Posterior cingulate gyrus (tissue), 11 donors: Measurements from ENCODE around the gene DDX1.

Experiments used
- DNase-seq, 10 donors: peaks; one replicate each; pipeline versions ENCODE4 v3.0.0 to v3.0.0-alpha.2; 2020 to 2021; ENCODE audit warnings: mixed read lengths in 3 of 10
- intact Hi-C: fragments of 100-400 bp; cut with DNase I; formaldehyde crosslinking; loops from one replicate; pipeline ENCODE4 v1.15.1; 2023

The DDX1 gene

DNA sequence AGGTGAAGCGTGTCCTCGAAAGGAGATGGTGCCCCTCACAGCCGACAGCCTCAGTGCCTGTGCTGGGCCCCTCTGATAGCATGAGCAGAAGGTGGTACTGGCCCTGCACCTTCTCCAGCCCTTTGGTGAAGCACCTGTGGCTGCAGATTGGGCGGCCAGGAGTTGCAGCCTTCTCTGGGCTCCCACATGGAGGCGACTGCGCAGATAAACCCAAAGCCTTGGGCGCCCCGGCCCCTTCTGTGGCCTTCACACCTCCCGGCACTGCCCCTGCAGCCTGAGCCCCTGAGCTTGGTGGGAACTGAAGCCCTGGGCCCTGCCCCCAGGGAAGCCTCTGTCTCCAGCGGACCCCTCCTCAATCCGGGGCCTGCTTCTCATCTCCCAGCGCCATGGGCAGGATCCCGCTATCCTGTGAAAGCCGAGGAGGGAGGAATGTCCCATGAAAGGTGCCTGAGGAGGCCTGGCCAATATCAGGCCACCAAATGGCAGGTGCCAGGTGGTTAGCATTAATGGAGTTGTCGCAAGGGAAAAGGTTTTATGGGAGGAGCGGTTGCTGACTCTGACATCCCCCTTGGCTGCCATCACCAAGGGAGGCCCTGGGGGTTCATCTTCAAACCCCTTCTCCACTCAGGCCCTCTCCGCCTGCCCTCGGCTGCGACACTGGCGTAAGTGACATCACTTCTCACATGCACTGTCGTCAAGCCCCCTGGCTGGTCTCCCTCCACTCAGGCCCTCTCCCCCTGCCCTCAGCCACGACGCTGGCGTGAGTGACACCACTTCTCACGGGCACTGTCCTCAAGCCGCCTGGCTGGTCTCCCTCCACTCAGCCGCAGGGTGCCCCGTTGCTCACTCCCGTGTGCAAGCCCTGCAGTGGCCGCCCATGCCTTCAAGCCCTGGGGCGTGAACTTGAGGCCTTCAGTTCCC, 62.4 kb downstream of the DDX1 start:
- intact Hi-C loops = no loop called here
- no peak for DNase-seq

DNA sequence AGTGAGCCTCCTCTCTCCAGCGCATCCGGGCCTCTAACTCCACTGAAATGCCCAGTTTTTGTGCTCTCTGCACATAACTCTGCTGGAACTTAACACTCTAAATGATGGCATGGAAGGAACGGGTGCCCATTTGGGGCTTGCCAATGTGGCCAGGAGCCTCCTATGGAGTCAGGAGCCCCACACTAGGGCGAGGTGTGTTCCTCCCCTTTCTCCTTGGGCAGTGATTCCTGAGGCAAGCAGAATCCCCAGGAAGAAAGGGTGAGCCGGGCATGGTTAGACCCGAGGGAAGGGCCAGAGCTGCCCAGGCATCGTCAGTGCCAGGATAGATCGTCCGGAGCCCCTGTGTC, 63.0 kb downstream of the DDX1 start:
- intact Hi-C loops = no loop called here
- DNase-seq = no peak

DNA sequence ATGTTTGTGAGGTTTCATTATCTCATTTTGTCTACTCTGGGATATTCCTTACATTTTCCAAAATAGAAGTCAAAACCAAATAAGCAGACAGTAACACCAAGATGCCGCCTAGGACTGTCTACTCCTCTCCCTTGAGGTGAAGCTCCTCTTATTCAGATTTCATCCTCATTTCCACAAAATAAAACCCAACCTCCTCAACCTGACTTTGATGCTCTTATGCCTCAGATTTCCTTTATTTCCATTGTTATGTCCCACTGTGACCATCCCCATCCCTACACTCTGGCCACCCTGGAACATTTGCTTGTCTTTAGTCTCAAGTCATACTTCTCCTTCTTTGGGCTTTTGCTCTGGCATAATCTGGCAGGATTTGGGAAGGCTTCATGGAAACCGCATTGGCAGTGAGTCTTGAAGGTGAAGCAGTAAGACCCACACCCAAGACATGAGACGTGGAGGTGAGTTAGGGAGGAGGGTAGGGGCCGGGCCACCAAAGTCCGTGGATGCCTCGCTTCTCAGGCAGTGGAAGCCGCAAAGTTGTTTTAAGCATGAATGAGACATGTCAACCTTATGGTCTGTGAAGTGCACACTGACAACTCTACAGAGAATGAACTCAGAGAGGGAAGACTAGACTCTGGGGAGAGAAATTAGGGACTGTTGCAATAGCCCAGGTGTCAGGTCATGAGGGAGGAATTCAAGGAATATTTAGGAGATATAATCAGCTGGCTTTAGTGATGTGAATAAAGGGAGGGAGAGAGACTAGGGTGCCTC, 63.6 kb downstream of the DDX1 start:
- intact Hi-C loops = no loop called here
- DNase-seq = no peak

DNA sequence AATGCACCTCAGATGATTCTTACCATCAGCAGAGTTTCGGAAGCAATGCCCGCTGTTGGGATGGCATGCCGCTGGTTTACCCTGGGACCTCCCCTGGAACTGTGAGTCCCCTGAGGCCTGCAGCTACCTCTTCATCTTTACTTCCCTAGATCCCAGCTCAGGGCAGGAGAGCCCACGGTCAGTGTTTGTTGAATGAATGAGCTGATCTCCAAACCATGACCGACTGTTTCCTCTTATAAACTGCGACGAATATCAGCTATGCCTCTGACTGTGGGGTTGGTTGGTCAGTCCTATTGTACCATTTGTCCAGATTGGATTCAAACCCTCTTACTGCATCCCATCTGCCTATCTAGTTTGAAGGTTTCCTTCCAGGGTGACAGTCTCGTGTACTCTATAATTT, 64.4 kb downstream of the DDX1 start:
- DNase-seq = no peak
- intact Hi-C loops = no loop called here

DNA sequence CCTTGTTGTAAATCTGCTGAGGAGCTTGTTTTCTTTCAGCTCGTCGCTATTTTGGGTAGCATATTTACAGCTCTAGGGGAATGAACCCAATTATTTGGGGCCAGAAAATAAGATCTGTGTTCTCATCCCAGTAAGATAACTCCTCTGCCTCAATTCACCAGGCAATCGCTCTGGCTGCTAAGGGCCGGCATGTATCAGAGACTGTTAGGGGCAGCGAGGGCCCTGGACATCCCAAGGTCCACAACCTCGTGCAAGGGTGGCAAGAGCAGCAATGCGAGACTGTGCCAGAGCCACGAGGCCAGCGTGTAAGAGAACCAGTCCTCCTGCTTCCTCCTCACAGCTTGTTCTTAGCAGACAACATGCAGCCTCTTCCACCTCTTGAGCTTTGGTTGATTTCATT, 66.1 kb downstream of the DDX1 start:
- intact Hi-C loops = no loop called here
- DNase-seq = no peak

DNA sequence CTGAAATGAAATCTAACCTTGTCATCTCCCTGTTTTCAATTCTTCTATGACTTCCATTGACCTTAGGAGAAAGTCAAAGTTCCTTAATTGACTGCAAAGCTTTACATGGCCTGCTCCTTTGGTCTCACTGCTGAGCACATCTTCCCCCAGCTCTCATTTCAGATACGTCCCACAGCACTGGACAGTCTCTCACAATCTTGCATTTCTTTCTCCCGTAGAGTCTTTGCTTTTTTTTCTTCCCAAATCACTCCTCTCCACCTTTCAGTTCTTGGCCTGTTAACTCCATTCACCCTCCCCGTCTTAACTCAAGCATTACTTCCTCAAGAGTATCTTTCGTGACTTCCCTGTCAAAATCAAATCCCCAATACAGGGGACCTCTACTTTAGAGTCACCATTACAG, 67.2 kb downstream of the DDX1 start:
- intact Hi-C loops = no loop called here
- no peak for DNase-seq

DNA sequence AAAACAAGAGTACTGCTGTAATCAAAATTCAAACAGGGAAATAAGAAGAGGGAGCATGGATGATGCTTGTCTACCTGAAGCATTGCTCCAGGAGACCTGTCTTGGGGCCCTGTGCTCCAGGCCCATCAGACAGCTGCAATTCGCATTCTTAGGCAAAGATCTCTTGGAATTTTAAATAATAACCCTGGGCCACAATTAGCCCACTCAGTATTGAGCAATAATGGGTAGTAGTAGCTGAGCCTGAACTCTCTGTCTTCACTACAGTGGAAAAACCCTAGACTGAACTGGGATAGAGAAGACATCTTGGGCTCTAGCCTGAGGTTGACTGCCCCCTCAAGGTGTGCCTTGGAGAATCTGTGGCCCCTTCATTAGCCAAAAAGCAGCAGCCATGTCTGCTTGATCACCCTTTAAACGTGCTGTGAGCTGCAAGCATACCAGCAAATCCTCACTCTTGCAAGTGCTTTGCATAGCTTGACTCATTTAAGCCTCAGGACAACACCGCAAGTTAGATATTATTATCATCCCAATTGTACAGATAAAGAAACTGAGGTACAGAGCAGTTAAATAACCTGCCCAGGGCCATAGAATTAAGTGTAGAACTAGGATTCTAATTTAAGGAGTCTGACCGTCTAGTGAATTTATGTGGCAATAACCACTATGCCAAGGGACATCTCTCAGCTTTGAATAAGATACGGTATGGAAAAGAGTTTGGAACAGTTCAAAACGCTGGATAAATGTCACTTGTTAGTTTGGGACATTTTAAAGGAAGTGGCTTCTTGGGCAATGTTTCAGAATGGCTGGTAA, 69.0 kb downstream of the DDX1 start:
- intact Hi-C loops = no loop called here

DNA sequence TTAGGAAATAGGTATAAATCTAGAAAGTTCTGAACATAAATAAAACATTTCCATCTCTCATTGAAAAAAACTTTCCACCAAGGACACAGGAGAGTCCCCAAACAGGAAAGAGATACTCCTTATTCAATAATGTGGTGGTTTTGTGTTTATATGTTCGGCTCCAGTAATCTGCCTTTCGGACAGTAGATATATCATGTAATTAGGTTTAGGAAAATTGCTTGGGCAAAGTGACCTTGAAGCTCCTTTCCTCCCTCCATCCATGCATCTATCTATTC, 69.6 kb downstream of the DDX1 start:
- intact Hi-C loops = no loop called here
- no peak for DNase-seq

More for the DNA sequence above, 69.0 kb downstream of the DDX1 start:
- no peak for DNase-seq

DNA sequence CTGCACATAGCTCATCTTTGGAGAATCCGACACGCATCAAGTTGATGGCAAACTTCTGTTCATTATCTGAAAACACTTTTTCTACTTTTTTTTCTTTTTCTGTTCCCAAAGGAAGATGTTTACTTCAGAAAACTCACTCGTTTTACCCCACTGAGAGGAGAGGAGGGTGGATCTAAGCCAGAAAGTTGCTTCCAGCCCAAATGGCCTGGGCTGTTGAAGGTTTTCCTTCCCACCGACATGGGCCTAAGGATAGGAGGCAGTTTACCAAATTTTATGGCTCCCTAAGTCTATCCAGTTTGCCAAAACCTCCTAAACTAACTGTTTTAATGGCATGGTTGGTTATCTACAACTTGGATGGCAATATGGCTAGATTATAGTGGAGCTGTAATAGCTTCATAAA, 70.4 kb downstream of the DDX1 start:
- intact Hi-C loops = no loop called here

DNA sequence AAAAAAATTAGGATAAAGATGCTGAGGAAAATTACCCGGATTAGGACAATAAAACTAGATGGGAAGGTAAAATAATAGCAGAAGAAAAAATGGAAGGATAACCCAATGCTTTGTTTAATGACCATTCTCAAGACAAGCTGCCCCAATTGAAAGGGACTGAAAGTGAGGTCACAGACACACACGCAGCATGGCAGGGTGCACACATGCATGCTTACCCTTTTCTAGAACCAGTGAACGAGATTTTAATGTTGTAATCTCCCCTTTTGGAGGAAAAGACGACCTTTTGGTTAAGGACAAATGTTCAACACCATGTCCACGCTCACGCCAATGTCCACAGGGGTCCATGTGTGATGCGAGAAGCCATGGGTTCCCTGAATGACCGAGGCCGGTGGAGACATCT, 70.9 kb downstream of the DDX1 start:
- intact Hi-C loops = no loop called here
- no peak for DNase-seq

More for the DNA sequence above, 70.4 kb downstream of the DDX1 start:
- DNase-seq = no peak

DNA sequence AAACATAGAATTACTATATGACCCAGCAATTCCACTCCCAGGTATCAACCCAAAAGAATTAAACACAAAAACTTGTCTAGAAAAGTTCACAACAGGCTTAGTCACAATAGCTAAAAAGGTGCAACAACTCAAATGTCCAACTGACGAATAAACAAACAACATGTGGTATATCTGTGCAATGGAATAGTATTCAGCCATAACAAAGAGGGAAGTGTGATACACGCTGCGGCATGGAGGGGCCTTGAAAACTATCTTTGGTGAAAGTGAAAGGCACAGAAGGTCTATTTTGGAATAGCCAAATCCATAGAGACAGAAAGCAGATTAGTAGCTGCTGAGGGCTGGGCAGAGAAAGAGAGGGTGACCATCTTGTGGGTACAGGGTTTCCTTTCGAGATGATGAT, 72.1 kb downstream of the DDX1 start:
- no peak for DNase-seq
- intact Hi-C loops = no loop called here

DNA sequence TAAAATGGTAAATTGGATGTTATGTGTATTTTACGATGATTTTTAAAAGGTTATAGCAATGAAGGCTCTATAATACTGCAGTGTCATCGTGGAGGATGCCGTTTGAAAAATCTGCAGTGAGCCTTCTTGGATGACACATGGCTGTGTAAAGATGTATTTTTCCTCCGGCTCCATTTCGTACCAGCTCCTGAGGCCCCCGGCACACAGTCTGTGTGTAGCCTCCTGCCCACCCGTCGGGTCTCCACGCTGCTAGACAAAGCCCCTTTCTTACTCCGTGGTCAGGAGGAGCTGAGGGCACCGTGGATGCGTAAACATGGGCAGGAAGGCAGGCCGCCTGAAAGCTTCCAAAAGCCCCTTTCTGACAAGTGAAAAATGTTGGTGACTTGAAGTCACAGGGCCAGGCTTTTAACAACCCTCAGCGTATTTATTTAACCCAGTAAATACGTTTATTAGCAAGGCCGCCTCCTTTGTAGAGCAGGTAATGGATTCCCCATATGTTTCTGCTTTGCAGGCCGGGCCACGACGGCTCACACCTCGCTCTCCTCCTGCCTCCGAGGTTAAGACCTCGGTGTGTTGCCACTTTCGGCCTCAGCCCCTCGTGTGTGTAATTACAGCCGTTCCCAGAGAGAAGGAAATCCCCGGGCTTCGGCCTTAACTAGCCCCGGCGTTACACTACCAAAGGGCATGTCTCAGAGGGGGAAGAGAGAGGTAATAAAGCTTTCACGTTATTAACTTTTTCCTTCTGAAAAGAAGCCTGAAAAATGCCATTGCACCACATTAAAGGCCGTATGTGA, 72.8 kb downstream of the DDX1 start:
- intact Hi-C loops = no loop called here
- DNase-seq = no peak

DNA sequence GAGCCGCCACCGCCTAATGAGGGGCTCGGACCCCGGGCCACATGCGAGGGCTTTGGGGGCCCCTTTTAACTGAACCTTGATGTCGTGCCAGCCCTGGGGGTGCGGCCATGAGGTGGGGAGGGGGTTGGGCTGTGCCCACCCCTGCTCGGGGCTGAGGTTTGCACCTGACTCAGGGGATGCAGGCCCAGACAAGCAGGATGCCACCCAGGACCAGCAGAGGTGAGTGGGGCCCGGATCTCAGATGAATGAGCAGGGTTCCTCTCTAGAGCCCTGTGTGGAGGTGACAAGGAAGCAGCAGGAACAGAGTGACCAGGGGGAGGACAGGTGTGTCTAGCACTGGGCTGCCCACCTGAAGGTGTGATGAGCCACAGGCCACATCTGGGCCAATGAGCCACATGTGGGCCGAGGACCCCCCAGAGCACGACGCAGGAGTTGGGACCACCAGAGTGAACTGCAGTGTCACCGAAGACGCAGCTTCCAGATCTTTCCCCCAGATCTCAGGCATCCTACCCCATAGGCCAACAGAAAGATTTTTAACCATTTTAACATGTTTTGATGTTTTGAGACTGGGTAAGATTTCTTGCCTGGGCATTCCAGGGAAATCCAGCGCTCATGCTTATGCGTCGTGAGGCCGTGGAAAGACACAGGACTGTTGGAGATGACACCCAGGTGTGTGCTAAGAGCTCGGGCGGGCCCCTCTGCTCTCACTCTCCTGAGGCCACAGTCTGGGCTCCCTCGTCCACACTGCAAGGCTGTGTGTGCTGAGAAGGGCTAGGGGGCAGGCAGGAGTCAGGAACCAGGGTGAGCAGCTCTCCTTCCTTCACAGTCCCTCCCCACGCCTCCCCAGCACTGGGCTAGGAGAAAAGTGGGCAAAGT, 73.6 kb downstream of the DDX1 start:
- no peak for DNase-seq
- intact Hi-C loops = no loop called here

DNA sequence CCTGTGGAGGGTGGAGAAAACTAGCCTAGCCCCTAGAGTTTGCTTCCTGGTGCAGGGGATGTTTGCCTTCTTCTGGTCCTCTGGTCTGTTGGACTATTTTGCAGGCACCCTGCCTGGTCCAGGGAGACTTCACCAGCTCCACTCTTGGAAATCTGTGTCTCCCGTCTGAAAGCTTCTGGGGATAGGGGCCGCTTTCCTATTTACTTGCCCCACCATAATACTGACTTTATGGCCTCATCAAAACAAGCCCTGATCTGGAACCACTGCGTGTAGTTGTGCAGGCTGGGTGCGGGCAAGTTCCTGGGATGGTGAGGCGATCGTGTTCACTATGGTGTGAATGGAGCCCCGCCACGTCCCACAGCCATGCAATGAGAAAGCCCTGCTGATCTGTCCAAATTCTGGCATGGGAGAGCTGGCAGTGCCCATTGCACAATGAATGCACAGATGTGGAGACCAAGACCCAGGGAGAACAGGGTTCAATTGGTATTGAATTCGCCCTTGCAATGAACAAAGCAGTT, 74.3 kb downstream of the DDX1 start:
- intact Hi-C loops = no loop called here
- DNase-seq = no peak

DNA sequence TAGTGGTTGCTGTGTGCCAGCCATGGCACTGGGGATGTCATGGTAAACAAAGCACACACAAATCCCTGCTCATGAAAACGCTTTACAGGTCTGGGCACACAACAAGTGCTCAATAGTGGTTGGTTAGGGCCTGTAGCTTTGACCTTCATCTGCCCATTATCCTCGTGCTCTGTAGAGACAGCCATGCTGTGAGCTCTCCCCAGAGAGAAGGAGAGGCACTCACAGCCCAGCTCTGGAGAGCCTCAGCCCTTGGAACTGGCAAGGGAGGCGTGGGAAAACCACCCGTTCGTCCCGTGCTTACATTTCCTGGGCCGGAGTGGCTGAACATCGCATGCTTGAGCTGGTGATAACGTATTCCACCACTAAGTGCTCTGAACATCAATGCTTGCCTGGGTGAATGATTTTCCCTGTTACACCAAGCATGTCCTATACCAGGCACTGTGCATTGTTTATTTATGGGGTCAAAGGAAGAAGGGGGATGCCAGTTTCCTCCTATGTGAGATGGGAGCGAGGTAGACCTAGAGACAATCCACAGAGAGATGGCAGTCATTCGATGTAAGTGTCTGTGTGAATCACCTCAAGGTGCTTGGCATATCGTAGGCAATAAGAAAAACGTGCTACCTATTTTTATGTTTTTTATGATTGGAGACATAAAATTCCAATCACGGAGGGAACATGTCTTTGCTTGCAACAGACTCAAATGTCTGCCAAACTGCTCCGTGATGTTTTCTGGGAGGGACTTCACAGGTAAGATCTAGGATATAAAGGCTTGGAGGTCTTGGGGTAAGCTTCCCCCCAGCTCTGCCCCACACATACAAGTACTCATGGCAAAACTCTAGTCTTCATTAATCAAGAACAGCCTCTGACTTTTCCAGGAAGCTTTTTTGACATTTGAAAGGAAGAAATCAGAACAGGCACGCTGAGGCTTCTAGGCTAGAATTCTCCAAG, 75.5 kb downstream of the DDX1 start:
- no peak for DNase-seq
- intact Hi-C loops = no loop called here

DNA sequence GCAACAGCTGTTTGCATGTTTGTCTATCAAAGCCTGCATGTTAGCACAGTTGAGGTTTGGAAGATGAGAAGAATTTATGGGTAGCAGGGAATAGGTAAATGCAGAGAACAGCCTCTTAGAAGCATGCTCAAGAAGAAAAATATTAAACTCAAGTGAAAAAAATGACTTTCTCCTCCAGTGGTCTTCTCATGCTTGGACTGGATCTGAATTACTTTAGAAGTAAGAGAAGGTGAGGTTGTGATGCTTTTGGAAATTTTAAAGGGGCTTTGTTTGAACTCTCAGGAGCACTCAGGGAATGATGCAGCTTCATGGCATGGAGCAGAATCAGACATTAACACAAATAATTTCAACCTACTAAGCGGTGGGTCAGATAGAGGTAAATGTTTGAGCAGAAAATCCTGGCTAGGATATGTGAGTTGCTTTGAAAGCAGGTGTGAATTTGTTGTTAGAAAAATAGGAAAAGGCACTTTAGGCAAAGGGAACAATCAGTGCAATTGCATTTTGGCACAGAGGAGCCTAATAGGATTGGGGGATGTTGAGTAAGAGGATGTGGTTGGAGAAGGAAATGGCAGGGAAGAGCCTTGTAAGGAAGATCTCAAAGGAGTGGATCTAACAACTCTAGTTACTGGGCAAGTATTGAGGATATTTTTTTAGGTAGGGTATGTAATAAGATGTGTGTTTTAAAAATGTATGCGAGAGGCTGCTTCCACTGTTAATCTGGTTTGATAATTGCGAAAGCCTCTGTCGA, 76.3 kb downstream of the DDX1 start:
- intact Hi-C loops = no loop called here
- no peak for DNase-seq

DNA sequence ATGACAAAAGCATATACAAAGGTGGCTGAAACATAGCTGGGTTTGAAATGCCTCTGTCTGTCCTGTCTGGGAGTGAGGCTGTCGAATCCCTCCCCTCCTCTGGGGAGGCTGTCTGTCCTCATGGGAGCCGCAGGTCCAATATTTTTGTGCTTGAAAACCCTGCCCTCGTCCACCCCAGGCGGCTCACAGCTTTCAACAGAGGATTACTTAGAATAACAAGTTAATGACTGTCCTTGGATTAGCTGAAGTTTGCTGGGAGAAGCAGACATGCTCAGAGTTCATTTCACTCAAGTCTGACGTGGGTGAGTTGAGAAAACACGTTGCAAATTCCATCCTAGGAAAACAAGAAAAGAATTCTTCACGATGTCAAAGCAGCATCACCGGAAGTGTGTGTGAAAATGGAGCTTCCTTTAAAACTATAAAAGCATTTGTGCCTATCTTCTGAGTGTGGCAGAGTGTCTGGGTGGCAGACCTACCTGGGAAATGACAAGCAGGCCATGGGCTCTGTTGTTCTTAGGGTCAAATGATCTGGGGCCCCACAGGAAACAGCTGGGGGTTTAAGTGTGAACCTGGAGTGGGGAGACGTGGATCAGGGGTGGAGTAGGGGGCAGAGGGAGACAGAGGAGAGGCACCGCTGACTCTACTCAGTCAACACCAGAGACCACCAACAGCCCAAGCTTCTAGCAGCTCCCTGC, 77.1 kb downstream of the DDX1 start:
- intact Hi-C loops = no loop called here
- no peak for DNase-seq
